HepG2 (cell line): ENCODE results near the gene KCTD21. TPM values are rescaled to one million over a fixed set of nuclear protein-coding genes. Genes with fewer than 3 reads are reported as not detected.

Source experiments
- ATAC-seq: fragments of 200-7000 bp; cut with Tn5 transposase; 3 replicates; pipeline ENCODE4 v1.9.1; 2020; ENCODE audit warnings: mild to moderate bottlenecking, moderate library complexity
- BruUV-seq: library from RNA; stranded (reverse); fragments of 400-500 nt; replicated peaks from 2 replicates; lab custom pipeline; 2021; lab: Mats Ljungman, UMichigan
- CTCF ChIA-PET: fragments of 300-600 bp; formaldehyde crosslinking; extraction: SDS; loops from one replicate; lab custom pipeline; 2021; ENCODE audit warnings: low total read pairs, inconsistent platforms, low intra/inter-chr PET ratio; lab: Yijun Ruan, JAX
- POLR2A ChIA-PET: fragments of 350-600 bp; sonication (Branson Sonifier 250); formaldehyde crosslinking; loops from one replicate; lab custom pipeline; 2020; ENCODE audit warnings: antibody characterized with exemption, inconsistent platforms; lab: Yijun Ruan, JAX
- DNase-seq: peaks from one replicate; pipeline ENCODE4 v3.0.0-alpha.2; 2015; ENCODE audit warnings: low spot score
- FAIRE-seq: peaks from 3 replicates; lab custom pipeline; 2011; peaks lifted over from hg19 to GRCh38; lab: Jason Lieb, UNC
- H2AFZ ChIP-seq: one replicate; pipeline ENCODE4 v1.6.1; 2011; ENCODE audit warnings: low read length, inconsistent platforms
- H3K27ac ChIP-seq: fragments of 300-600 bp; 3 replicates; pipeline ENCODE4 v1.8.0; 2011; ENCODE audit warnings: mixed run types, mild to moderate bottlenecking, mixed read lengths, low read length, inconsistent platforms; ENCODE audit not compliant: insufficient read depth; ENCODE audit errors: extremely low read length
- H3K27me3 ChIP-seq, 2 experiments: fragments of 200-600 bp in 1 of 2; 2 replicates in 1 of 2; 3 replicates in 1 of 2; pipeline versions ENCODE4 v1.6.0 to v1.8.0; 2011; ENCODE audit warnings: low read length in 2 of 2, mild to moderate bottlenecking in 2 of 2, moderate library complexity in 2 of 2, inconsistent platforms in 1 of 2; ENCODE audit not compliant: insufficient read depth in 2 of 2, control insufficient read depth in 1 of 2
- H3K36me3 ChIP-seq, 2 experiments: fragments of 200-600 bp in 1 of 2; replicated peaks in 1 of 2; 2 replicates in 1 of 2; 3 replicates in 1 of 2; pipeline versions ENCODE4 v1.5.1 to v1.8.0; 2011; ENCODE audit warnings: low read length in 2 of 2, inconsistent platforms in 1 of 2; ENCODE audit not compliant: insufficient read depth in 2 of 2, control insufficient read depth in 1 of 2
- H3K4me1 ChIP-seq: 2 replicates; pipeline ENCODE4 v1.5.1; 2012; ENCODE audit warnings: low read length, inconsistent platforms; ENCODE audit not compliant: insufficient read depth
- H3K4me2 ChIP-seq: 2 replicates; pipeline ENCODE4 v1.6.0; 2011; ENCODE audit warnings: low read depth, low read length, inconsistent platforms
- H3K4me3 ChIP-seq, 3 experiments: fragments of 200-600 bp in 1 of 3; sonication (generic), shearing (Covaris generic) in 1 of 3; replicated peaks in 1 of 3; 2 replicates each; pipeline ENCODE4 v1.5.1; 2011 to 2016; ENCODE audit warnings: low read length in 3 of 3, inconsistent platforms in 2 of 3, low read depth in 2 of 3, mild to moderate bottlenecking in 2 of 3, control low read depth in 1 of 3, mixed read lengths in 1 of 3; ENCODE audit not compliant: insufficient read depth in 1 of 3
- H3K79me2 ChIP-seq: one replicate; pipeline ENCODE4 v1.6.1; 2011; ENCODE audit warnings: low read length, inconsistent platforms; ENCODE audit not compliant: insufficient read depth
- H3K9ac ChIP-seq: 2 replicates; pipeline ENCODE4 v1.6.0; 2011; ENCODE audit warnings: mild to moderate bottlenecking, low read depth, low read length, inconsistent platforms; ENCODE audit not compliant: insufficient read depth
- H3K9me3 ChIP-seq: 2 replicates; pipeline ENCODE4 v1.5.1; 2012; ENCODE audit warnings: mild to moderate bottlenecking, low read length
- H4K20me1 ChIP-seq: 2 replicates; pipeline ENCODE4 v1.6.0; 2011; ENCODE audit warnings: inconsistent platforms, mild to moderate bottlenecking, low read length, moderate library complexity; ENCODE audit not compliant: insufficient read depth
- GATA4 ChIP-seq: sonication (generic); IDR thresholded peaks from 2 replicates; pipeline ENCODE4 v1.6.1; 2016; ENCODE audit warnings: antibody characterized with exemption, low read depth, borderline replicate concordance
- HNRNPK ChIP-seq: fragments of 200-400 bp; formaldehyde crosslinking; IDR thresholded peaks from 2 replicates; pipeline ENCODE4 v1.6.1; 2018; ENCODE audit warnings: low read length, low read depth, moderate library complexity, mild to moderate bottlenecking; ENCODE audit not compliant: poor library complexity, severe bottlenecking
- KDM5B ChIP-seq: sonication (generic); formaldehyde crosslinking; IDR thresholded peaks from 2 replicates; pipeline ENCODE4 v1.4.0; 2020; ENCODE audit warnings: missing genetic modification reagents, mild to moderate bottlenecking, borderline replicate concordance
- NFYB ChIP-seq: sonication (generic); formaldehyde crosslinking; IDR thresholded peaks from 2 replicates; pipeline ENCODE4 v1.4.0; 2020; ENCODE audit warnings: missing genetic modification reagents
- TCF7 ChIP-seq: sonication (generic); IDR thresholded peaks from 2 replicates; pipeline ENCODE4 v1.6.1; 2016; ENCODE audit warnings: antibody characterized with exemption, low read depth
- ZBTB7A ChIP-seq: sonication (generic); formaldehyde crosslinking; IDR thresholded peaks from 2 replicates; pipeline ENCODE4 v1.8.0; 2022; ENCODE audit warnings: mild to moderate bottlenecking, missing genetic modification reagents
- ZKSCAN1 ChIP-seq: fragments of 150-350 bp; IDR thresholded peaks from 2 replicates; pipeline ENCODE4 v1.6.1; 2014; ENCODE audit warnings: low read length
- ZMYM3 ChIP-seq: sonication (generic); formaldehyde crosslinking; IDR thresholded peaks from 2 replicates; pipeline ENCODE4 v1.5.1; 2020; ENCODE audit warnings: mild to moderate bottlenecking, missing genetic modification reagents
- ZNF235 ChIP-seq: sonication (generic); formaldehyde crosslinking; IDR thresholded peaks from 2 replicates; pipeline ENCODE4 v1.8.1; 2023; ENCODE audit warnings: mild to moderate bottlenecking, missing genetic modification reagents, borderline replicate concordance
- ZNF34 ChIP-seq: sonication (generic); formaldehyde crosslinking; IDR thresholded peaks from 2 replicates; pipeline ENCODE4 v1.4.0; 2020; ENCODE audit warnings: mild to moderate bottlenecking, missing genetic modification reagents, borderline replicate concordance
- ZNF629 ChIP-seq: sonication (generic); formaldehyde crosslinking; conservative IDR thresholded peaks from 2 replicates; pipeline ENCODE4 v1.5.0; 2020; ENCODE audit warnings: missing genetic modification reagents
- WGBS: methylation state at CpG from one replicate; pipeline ENCODE4 v1.1.6; 2017; ENCODE audit warnings: low lambda C conversion rate; 5-methylcytosine and 5-hydroxymethylcytosine counted together
- in situ Hi-C: cut with HindIII; loops from 2 replicates; pipeline ENCODE4 v1.10.0; 2017; ENCODE audit warnings: low pct_unique_long_range_greater_than_20kb; ENCODE audit not compliant: extremely low pct_ligation_motif_present
- intact Hi-C: fragments of 100-400 bp; cut with micrococcal nuclease; formaldehyde crosslinking; loops from one replicate; pipeline ENCODE4 v1.10.0; 2022; ENCODE audit not compliant: unreplicated experiment
- polyA plus RNA-seq, 8 experiments: library from polyadenylated mRNA; depleted of rRNA in 3 of 8; stranded (reverse) in 7 of 8; unstranded in 1 of 8; fragments of >200 nt; fragmentation: Illumina TruSeq in 4 of 8; extraction: Trizol in 4 of 8; gene quantifications; 2 replicates each; pipeline versions ENCODE4 v1.2.1 to v1.2.3, GENCODE V29; 2011 to 2016; ENCODE audit warnings: low read depth in 4 of 8, missing spikeins in 1 of 8, mixed read lengths in 1 of 8; ENCODE audit not compliant: insufficient read depth in 1 of 8
- total RNA-seq, 5 experiments: library from RNA; depleted of rRNA; stranded (reverse); fragments of >200 nt; fragmentation: Illumina TruSeq; extraction: Trizol; gene quantifications; 2 replicates each; pipeline ENCODE4 v1.2.3, GENCODE V29; 2016; ENCODE audit warnings: low read depth in 1 of 5
- TF ChIP-seq, protein P1 (sequence below): IDR thresholded peaks from 2 replicates; pipeline ENCODE4 v1.6.1; 2012; ENCODE audit warnings: low read length, improper control_type of control experiment
- TF ChIP-seq, protein P2 (sequence below): sonication (generic); formaldehyde crosslinking; IDR thresholded peaks from 2 replicates; pipeline ENCODE4 v1.8.0; 2022; ENCODE audit warnings: mild to moderate bottlenecking, missing genetic modification reagents, borderline replicate concordance

Gene KCTD21
- total and polyA plus RNA-seq, 2 of the 13 experiments (the other 11 are each of a cell fraction or from before 2014, with no cell fraction given): 3.1 to 13.5 TPM

DNA sequence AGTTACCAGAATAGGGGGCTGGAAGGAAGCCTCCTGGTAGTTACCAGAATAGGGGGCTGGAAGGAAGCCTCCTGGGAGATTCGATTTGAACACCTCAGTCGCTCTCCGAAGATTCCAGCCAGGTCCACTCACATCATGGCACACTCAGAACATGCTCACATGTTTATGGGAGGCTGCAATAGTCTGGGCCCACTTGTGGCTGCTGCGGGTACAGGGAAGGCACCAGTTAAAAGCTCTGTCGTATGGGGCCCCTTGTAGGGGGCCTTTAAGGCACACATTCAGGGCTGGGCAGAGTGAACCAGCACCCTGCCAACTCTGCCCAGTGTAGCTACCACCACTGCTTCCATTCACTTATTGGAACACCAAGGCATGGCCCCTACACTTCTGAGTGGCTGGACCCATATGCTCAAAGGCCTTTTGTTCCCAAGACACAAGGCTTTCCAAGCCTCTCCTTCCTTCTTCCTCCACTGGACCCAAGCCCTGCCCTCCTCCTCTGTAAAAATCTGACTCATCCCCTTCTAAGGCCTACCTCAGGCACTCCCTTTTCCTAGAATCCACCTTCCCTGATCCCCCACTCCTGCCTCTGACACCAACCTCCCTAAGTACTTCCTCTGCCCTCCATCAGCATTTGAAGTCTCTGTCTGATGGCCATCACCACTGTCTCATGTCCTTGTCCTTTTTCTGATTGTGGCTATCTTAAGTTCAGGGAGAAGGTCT is 28.3 kb upstream of the KCTD21 start:
- in situ Hi-C loops (no loop called here), intact Hi-C loops (no loop called here)
- WGBS: 93% methylated on average over 3 of the region's 5 CpGs

DNA sequence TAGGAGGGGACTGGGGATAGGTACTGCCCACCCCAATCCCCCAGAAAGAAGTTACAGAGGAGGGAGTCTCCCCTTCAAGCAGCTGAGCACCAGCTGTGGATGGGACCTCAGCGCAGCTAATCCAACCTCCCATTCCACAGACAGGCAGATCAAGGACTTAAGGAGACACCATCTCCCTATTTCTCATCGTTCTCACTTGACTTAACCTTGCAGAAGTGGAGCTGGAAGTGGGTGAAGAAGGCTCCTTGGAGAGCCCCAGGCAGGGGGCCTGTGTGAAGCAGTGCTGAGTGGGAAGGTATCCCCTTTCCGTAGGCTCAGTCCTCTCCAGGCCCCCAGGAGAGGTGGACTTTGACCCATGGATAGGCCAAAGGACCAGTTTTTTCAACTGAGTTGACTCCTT is 27.6 kb upstream of the KCTD21 start:
- Histone ChIP-seq H3K79me2 (no peaks in the 10 kb centered on the region), H3K9ac (no peak overlapping the region), H3K27ac (no peak overlapping the region), H3K9me3 (no peaks in the 10 kb centered on the region), H3K36me3 (peaks cover 12 to 27% of the 10 kb centered on the region in 2 experiments; a peak in 4 of 5 replicates), H2AFZ (no peak overlapping the region), H4K20me1 (no peaks in the 10 kb centered on the region), H3K4me3 (no peak overlapping the region), H3K4me2 (no peak overlapping the region), H3K4me1 (peaks cover 11% of the 10 kb centered on the region), H3K27me3 (no peaks in the 10 kb centered on the region)
- FAIRE-seq: no peak
- intact Hi-C loops (no loop called here), in situ Hi-C loops (no loop called here)
- ChIA-PET CTCF (no interaction called here), POLR2A (interaction anchor here (1.0 kb wide), 1 partner anchor 60 kb away, joined by 3 read pairs; no protein-coding TSS in a partner anchor)
- no TSS peak for BruUV-seq
- peak; percentile 12; the same call in 1 of the 3 replicates for ATAC-seq
- no peak for DNase-seq
- 85% methylated on average over 3 of the region's 3 CpGs for WGBS
- 0 out of 2 replicates have a peak, but pooled peaks have one; percentile 36 for TF ChIP-seq ZMYM3 (CRISPR knock-in tag)
- peak; percentile 43 for TF ChIP-seq ZNF629 (CRISPR knock-in tag)
- TF ChIP-seq, protein P1, sequence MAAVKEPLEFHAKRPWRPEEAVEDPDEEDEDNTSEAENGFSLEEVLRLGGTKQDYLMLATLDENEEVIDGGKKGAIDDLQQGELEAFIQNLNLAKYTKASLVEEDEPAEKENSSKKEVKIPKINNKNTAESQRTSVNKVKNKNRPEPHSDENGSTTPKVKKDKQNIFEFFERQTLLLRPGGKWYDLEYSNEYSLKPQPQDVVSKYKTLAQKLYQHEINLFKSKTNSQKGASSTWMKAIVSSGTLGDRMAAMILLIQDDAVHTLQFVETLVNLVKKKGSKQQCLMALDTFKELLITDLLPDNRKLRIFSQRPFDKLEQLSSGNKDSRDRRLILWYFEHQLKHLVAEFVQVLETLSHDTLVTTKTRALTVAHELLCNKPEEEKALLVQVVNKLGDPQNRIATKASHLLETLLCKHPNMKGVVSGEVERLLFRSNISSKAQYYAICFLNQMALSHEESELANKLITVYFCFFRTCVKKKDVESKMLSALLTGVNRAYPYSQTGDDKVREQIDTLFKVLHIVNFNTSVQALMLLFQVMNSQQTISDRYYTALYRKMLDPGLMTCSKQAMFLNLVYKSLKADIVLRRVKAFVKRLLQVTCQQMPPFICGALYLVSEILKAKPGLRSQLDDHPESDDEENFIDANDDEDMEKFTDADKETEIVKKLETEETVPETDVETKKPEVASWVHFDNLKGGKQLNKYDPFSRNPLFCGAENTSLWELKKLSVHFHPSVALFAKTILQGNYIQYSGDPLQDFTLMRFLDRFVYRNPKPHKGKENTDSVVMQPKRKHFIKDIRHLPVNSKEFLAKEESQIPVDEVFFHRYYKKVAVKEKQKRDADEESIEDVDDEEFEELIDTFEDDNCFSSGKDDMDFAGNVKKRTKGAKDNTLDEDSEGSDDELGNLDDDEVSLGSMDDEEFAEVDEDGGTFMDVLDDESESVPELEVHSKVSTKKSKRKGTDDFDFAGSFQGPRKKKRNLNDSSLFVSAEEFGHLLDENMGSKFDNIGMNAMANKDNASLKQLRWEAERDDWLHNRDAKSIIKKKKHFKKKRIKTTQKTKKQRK: no peak
- no peak for TF ChIP-seq NFYB
- TF ChIP-seq GATA4: no peak
- TF ChIP-seq ZNF34 (CRISPR knock-in tag): no peak
- no peak for TF ChIP-seq HNRNPK
- TF ChIP-seq ZBTB7A (CRISPR knock-in tag): no peak
- no peak for TF ChIP-seq TCF7

More for the DNA sequence above, 28.3 kb upstream of the KCTD21 start:
- CTCF ChIA-PET: no interaction called here
- H3K27ac ChIP-seq: no peak overlapping the region
- no peaks in the 10 kb centered on the region for H3K79me2 ChIP-seq
- H4K20me1 ChIP-seq: no peaks in the 10 kb centered on the region
- no peak overlapping the region for H3K4me2 ChIP-seq
- POLR2A ChIA-PET: interaction anchor here (1.0 kb wide), 1 partner anchor 61 kb away, joined by 3 read pairs; no protein-coding TSS in a partner anchor
- no peak for ATAC-seq
- H3K36me3 ChIP-seq: peaks cover 17 to 34% of the 10 kb centered on the region in 2 experiments; a peak in 4 of 5 replicates
- FAIRE-seq: no peak
- no peak overlapping the region for H3K4me3 ChIP-seq
- DNase-seq: no peak
- no peak overlapping the region for H2AFZ ChIP-seq
- H3K9me3 ChIP-seq: no peaks in the 10 kb centered on the region
- no peaks in the 10 kb centered on the region for H3K27me3 ChIP-seq
- H3K4me1 ChIP-seq: peaks cover 11% of the 10 kb centered on the region
- no peak overlapping the region for H3K9ac ChIP-seq
- TF ChIP-seq ZNF235 (CRISPR knock-in tag) (no peak), ZKSCAN1 (no peak), KDM5B (CRISPR knock-in tag) (no peak)
- TF ChIP-seq, protein P2, sequence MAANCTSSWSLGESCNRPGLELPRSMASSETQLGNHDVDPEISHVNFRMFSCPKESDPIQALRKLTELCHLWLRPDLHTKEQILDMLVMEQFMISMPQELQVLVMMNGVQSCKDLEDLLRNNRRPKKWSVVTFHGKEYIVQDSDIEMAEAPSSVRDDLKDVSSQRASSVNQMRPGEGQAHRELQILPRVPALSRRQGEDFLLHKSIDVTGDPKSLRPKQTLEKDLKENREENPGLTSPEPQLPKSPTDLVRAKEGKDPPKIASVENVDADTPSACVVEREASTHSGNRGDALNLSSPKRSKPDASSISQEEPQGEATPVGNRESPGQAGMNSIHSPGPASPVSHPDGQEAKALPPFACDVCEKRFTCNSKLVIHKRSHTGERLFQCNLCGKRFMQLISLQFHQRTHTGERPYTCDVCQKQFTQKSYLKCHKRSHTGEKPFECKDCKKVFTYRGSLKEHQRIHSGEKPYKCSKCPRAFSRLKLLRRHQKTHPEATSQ: no peak
- no TSS peak for BruUV-seq
